Spleen (tissue), 7 donors: ENCODE data around the gene DDX52.

ENCODE experiments used
- CTCF ChIP-seq, 11 experiments: fragments of 200-600 bp in 7 of 11; fragments of 450-650 bp in 4 of 11; sonication (generic) in 4 of 11; IDR thresholded peaks in 8 of 11; conservative IDR thresholded peaks in 3 of 11; 1 replicate in 7 of 11; 2 replicates in 4 of 11; pipeline versions ENCODE4 v1.4.0 to v1.8.0; 2016 to 2021; ENCODE audit warnings: antibody characterized with exemption in 11 of 11, inconsistent platforms in 4 of 11, mild to moderate bottlenecking in 1 of 11
- POLR2A ChIP-seq, 3 donors: fragments of 450-650 bp; IDR thresholded peaks; one replicate each; pipeline ENCODE4 v1.5.1; 2017; ENCODE audit warnings: antibody characterized with exemption in 3 of 3, mild to moderate bottlenecking in 1 of 3
- donor health status: DM: no; HTN: no; CAD: no; lungs with moderate emphysema.
- donor health status: DM: no; HTN: no; CAD: no.
- donor health status: DM: no; HTN: no; CAD: no.

DNA sequence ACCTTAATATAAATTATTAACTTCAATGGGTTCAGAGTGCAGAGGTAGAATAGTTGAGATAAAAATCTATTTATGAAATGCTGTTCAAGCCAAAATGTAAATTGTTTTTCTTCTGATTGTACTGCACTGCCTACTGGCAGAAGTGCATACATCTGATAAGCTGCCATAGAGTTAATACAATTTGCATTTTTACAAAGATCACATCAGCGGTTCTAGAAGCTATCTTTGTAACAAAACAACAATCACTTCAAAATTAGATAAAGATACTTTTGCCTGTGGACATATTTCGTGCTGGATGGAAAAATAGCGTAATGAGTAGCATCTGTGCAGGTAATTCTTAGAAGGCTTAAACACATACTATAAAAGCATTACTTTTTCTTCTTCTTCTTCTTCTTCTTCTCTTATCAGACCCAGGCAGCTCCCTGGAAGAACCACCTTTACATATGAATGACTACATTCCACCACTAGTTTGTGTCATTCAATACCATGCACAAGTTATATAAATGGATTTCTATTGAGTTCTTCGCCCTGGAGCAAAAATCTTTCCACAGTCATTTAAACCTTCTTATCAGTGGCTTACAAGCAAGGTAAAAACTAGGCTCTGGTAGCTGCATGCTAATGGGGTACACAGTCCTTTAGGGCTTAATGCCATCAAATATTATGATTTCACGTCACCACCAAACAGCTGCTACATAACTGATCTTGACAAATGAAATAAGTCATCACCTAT, 81.1 kb downstream of the DDX52 start:
- TF ChIP-seq CTCF (IDR thresholded peaks at IDR 0.05 in 8 of 11, conservative IDR thresholded peaks at IDR 0.05 in 3 of 11) = no peak
- TF ChIP-seq POLR2A (IDR thresholded peaks at IDR 0.05) = no peak
